ENCODE results near the gene TEC.
"Not testable (repeated sequence)": the region's sequence is repeated elsewhere in the genome, so short reads cannot be mapped to it uniquely, and the experiment has no call there.

The TEC gene

DNA sequence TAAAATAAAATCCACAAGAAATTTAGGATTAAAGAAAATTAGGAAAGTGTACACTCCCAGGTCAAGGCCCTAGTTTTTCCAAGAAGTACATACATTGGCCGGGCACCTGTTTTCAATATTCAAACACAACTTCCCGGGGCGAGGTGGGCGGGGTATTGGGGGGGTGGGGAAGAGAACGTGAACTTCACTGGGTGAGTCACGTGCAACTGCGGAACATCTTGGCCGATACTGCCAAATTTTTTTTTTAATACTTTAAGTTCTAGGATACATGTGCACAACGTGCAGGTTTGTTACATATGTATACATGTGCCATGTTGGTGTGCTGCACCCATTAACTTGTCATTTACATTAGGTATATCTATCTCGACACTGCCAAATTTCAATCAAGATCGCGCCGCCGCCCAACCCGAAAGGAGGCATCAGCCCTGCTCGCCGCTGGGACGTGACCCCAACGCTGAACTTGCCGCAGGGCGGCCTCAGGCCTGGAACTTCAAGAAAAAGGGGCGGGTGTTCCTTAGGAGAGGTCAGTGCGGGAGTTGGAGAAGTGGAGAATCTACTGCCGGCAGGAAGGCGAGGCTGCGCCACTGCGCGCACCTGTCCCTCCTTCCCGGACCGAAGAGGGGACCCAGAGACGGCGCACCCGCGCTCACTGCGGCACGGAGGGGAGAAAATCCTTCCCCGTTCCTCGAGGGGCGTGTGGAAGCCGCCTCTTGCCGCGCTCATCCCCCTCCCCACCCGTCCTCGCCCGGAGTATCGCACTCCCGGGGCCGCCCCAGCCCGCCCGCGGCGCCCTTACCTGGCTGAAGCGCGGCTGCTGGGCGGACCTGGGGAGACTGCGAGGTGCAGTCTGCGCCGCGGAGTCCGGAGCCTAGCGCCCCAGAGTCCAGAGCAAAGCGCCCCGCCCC lies at the start of gene TEC:
TSS of gene TEC (minus strand) at position 883 of the 905 bp plus-strand sequence. CDS start 41,224 bp downstream, outside the sequence.
- DNase-seq (ENCODE audit: low spot score): peak; percentile 76

GRCh38 chr4:48315728-48316630 lies 46.3 kb upstream of the TEC start:
- DNase-seq (ENCODE audit: low spot score): peak; percentile 78

GRCh38 chr4:48314746-48315145 lies 45.1 kb upstream of the TEC start:
- DNase-seq (ENCODE audit: low spot score): not testable (repeated sequence)

GRCh38 chr4:48311896-48312295 lies 42.3 kb upstream of the TEC start:
- DNase-seq (ENCODE audit: low spot score): no peak

DNA sequence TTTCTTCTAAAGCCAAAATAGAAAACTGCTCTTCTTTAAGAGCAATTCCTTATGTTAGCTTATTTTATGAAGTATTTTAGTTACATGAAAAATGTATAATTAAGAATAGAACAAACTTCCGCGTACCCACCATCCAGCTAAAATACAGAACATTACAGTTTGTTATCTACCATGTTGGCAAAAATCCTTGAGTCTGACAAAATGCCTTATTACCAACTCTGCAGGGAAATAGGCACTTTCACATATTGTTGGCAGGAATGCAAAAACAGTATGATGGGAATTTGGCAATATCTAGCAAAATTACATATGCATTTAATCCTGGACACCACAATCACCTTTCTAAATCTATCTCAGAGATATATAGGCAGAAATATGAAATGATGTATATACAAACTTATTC lies 39.3 kb upstream of the TEC start:
- no peak for DNase-seq (ENCODE audit: low spot score)

- DNase-seq (ENCODE audit: low spot score): no peak
Observed at GRCh38 chr4:48307528-48307927, 37.9 kb upstream of the TEC start.

DNA sequence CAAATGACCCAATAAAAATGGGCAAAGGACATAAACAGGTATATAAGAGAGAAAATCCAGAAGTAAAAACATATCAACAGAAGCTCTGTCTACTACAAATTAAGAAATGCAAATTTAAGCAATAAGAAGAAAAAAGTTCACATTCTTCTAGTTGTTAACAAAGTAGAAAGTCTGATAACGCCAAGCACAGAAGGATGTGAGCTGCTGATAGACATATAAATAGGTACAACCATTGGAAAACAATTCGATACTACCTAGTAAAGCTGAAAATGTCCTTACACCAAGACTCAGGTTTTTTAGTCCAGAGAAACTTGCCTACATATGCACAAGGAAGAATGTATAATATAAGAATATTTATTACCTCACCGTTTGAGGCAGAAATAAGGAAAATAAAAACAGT lies 35.9 kb upstream of the TEC start:
- no peak for DNase-seq (ENCODE audit: low spot score)

DNA sequence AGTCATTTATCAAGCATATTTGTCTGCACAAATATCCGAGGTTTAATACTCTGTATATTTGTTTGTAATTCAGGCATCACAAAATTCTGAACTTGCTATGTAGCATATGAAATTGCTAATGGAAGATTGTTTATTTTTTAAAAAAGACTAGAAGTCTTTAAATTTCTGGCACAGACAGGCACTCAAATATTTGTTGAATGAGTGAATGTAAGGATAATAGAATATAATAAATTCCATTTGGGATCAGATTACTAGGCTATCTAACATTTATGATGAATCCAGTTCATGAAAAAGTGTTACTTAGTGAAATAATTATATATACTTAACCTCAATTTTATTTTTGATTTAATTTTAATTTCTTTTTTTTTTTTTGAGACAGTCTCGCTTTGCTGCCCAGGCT lies 30.4 kb upstream of the TEC start:
- no peak for DNase-seq (ENCODE audit: low spot score)

DNA sequence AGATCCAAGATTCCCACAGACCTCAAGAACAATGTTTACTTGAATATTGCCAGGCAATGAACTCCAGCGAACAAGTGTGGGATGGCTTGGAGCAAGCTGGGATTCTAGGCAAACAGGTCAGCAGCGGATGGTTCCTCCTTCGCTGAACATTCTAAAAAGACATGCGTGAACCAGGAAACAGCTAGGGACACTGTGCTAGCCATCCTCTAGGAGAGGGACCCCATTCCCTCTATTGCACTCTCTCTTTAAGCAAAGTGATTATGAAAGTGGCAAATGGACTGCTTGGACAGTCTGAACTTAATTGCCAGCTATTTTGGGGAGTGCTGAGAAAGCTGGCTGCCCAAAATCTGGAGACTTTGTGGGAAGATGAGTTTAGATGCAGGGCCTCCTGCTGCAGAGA lies 29.9 kb upstream of the TEC start:
- no peak for DNase-seq (ENCODE audit: low spot score)

DNA sequence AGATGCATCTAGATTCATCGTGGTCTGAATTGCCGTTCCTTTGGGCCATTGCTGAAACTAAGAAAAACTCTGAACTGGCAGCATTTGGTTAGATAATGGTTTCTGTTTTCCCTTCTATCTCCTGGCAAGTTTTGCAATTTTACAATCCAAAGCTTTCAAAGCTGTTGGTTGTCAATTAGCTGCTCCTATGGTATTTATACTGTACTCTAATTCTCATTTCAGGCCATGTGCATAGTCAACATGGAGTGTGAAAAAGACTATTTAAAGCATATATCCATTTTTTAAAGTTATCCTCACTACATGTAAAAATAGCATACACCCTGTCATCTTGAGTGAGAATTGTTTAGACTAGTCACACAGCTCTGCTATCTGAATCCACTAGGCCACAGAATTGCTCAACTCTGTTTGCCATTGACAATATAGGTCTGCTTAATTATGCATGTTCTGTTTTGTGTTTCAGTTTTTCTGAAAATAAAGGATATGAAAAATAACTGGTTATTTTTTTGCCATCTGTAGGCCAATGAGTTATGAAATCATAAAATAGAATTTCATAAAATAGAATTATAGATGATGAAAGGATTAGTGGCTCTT lies 27.7 kb upstream of the TEC start:
- no peak for DNase-seq (ENCODE audit: low spot score)

DNA sequence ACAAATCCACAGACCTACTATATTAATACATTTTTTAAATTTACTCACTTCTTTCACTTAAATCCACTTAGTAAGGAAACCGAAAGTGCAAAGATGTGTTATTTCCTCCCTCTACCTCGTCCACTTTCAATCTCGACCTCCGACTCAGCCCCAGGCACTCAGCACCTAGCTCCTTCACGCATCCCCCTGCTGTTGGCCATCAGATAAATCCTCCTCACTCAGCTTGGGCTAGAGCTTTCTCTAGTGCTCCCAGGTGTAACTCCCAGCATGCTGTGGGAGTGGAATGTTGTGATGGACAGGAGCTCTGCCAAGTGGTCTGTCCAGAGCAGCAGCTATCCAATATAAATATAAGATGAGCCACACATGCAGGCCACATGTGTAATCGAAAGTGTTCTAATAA lies 26.7 kb upstream of the TEC start:
- DNase-seq (ENCODE audit: low spot score): no peak

DNA sequence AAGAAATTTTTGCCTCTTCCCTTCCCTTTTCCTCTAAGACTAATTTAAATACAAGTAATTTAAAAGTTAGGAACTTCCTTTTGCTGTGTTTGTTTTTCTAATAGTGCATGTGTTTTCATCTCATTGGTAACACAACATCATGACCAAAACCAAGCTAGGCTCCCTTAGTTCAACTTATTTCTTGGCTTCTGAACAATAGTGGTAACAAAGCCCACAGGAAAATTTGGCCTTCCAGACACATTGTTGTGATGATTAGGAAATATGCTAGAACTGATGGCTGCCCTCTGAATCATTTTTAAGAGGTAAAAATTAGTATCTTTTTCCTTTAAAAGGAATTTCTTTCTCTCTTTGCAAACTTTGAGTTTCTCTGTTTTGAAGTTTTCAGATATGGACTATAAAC lies 25.5 kb upstream of the TEC start:
- no peak for DNase-seq (ENCODE audit: low spot score)

DNA sequence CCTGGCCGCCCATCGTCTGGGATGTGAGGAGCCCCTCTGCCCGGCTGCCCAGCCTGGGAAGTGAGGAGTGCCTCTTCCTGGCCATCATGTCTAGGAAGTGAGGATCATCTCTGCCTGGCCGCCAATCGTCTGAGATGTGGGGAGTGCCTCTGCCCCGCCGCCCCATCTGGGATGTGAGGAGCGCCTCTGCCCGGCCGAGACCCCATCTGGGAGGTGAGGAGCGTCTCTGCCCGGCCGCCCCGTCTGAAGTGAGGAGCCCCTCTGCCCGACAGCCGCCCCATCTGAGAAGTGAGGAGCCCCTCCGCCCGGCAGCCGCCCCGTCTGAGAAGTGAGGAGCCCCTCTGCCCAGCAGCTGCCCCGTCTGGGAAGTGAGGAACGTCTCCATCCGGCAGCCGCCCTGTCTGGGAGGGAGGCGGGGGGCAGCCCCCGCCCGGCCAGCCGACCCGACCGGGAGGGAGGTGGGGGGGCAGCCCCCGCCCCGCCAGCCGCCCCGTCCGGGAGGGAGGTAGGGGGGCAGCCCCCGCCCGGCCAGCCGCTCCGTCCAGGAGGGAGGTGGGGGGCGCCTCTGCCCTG lies 22.7 kb upstream of the TEC start:
- not testable (repeated sequence) for DNase-seq (ENCODE audit: low spot score)

DNA sequence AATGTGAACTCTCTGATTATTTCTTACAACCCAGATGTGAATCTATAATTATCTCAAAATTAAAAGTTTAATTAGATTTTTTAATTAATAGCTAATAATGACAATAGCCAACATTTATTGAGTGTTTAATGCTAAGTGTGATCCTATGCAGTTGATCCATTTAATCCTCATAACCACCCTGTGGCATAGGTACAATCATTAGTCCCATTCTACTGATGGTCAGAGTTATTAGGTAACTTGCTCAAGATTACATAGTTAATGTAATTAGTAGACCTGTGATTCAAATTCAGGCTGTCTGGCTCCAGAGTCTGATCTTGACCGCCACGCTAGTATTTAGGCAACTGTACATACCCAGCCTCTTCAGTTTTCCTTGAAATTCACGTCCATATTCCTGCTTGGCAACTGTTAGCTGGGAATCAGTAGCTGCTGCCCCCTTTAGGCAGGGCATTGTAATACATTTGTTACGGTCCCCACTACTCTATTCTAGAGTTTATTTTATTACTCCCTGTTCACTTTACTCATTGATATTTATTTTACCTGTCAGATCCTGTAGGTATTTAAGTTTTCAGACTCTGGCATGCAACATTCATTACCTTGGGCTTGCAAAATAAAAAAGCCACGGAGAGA lies 20.6 kb upstream of the TEC start:
- peak; percentile 34 for DNase-seq (ENCODE audit: low spot score)

- DNase-seq (ENCODE audit: low spot score): not testable (repeated sequence)
Observed at GRCh38 chr4:48286060-48286459, 16.4 kb upstream of the TEC start.

DNA sequence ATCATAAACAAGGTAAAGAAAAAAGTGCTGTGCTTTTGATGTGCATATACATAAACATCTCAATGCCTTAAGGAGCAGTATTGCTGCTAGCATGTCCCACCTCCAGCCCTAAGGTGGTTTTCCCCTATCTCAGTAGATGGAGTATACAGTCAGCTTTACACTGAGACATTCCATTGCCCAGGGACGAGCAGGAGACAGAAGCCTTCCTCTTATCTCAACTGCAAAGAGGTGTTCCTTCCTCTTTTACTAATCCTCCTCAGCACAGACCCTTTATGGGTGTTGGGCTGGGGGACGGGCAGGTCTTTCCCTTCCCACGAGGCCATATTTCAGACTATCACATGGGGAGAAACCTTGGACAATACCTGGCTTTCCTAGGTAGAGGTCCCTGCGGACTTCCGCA lies 16.0 kb upstream of the TEC start:
- not testable (repeated sequence) for DNase-seq (ENCODE audit: low spot score)

DNA sequence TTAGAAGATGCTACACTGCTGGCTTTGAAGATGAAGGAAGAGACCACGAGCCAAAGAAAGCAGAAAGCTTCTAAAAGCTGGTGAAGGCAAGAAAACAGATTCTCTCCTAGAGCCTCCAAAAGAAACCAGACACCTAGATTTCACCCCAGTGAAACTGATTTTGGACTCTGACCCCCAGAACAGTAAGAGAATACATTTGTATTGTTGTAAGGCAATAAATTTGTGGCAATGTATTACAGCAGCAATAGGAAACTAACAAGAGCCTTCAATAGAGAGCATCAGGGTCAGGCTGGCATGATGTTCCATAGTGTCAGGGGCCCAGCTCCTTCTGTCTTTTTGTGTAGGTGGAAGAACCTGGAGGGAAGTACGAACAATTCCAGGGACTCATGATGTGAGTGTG lies 6.0 kb upstream of the TEC start:
- DNase-seq (ENCODE audit: low spot score): no peak

GRCh38 chr4:48275247-48275646 lies 5.6 kb upstream of the TEC start:
- peak; percentile 53 for DNase-seq (ENCODE audit: low spot score)

DNA sequence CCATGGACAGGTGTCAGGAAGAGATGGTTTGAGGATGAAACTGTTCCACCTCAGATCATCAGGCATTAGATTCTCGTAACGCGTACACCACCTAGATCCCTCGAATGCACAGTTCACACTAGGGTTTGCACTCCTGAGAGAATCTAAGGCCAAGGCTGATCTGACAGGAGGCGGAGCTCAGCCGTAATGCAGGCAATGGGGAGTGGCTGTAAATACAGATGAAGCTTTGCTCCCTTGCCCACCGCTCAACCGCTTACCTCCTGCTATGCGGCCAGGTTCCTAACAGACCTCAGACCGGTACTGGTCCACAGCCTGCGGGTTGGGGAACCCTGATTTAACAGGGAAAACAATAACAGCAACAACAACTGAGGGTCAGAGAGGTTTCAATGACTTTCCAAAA lies 2.0 kb upstream of the TEC start:
- DNase-seq (ENCODE audit: low spot score): no peak

GRCh38 chr4:48270951-48271473 lies 1.4 kb upstream of the TEC start:
- peak; percentile 50 for DNase-seq (ENCODE audit: low spot score)

DNA sequence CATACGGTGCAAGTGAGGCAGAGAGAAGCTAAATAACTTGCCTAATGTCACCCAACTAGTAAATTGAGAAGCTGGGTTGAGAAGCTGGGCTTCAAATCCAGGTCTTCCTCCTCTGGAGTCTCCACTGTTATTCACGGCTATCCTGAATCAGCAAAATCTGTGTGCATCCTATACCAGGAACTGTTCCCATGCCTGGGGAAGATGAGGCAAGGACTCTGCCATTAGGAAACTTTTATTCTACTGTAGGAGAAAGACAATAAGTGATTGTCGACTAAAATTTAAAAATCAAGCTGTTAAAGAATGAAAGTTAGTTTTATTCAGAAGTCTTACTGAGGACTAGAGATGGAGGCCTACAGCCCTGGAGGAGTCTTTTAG lies 872 bp upstream of the TEC start:
- DNase-seq (ENCODE audit: low spot score): no peak
